Right atrium auricular region (tissue), 2 donors: ENCODE data around the gene WAS. TPM values are rescaled to one million over a fixed set of nuclear protein-coding genes. Genes with fewer than 3 reads are reported as not detected.
"Not testable (repeated sequence)": the region's sequence is repeated elsewhere in the genome, so short reads cannot be mapped to it uniquely, and the experiment has no call there.

ENCODE experiments used
- DNase-seq: peaks from one replicate; pipeline ENCODE4 v3.0.0-alpha.2; 2019; ENCODE audit warnings: low spot score
- H3K27ac ChIP-seq, 2 donors: fragments of 200-600 bp; sonication (generic); 1 replicate in 1 of 2; 2 replicates in 1 of 2; pipeline ENCODE4 v1.5.1; 2016 to 2019
- H3K27me3 ChIP-seq, 2 donors: fragments of 200-600 bp; sonication (generic); one replicate each; pipeline versions ENCODE4 v1.5.1 to v1.6.0; 2017 to 2019
- H3K36me3 ChIP-seq: fragments of 200-600 bp; sonication (generic); one replicate; pipeline ENCODE4 v1.5.1; 2016
- H3K4me1 ChIP-seq, 2 donors: fragments of 200-600 bp; sonication (generic); one replicate each; pipeline versions ENCODE4 v1.5.1 to v1.6.0; 2017 to 2019
- H3K4me3 ChIP-seq, 2 donors: fragments of 200-600 bp; sonication (generic); 1 replicate in 1 of 2; 2 replicates in 1 of 2; pipeline ENCODE4 v1.5.1; 2017 to 2019; ENCODE audit warnings: mild to moderate bottlenecking in 1 of 2, moderate library complexity in 1 of 2
- H3K9me3 ChIP-seq, 2 donors: fragments of 200-600 bp; sonication (generic); one replicate each; pipeline ENCODE4 v1.5.1; 2019
- total RNA-seq, 2 donors: library from RNA; depleted of rRNA; stranded (reverse); fragments of >200 nt; gene quantifications; one replicate each; pipeline ENCODE4 v1.1.0, GENCODE V29; 2016
- TF ChIP-seq, protein P1 (sequence below), 2 donors: fragments of 200-600 bp; sonication (generic); IDR thresholded peaks; one replicate each; pipeline ENCODE4 v1.5.1; 2019; ENCODE audit warnings: antibody characterized with exemption in 2 of 2

The WAS gene
- total RNA-seq = 1 to 10 TPM; 3.0 to 4.5 TPM

DNA sequence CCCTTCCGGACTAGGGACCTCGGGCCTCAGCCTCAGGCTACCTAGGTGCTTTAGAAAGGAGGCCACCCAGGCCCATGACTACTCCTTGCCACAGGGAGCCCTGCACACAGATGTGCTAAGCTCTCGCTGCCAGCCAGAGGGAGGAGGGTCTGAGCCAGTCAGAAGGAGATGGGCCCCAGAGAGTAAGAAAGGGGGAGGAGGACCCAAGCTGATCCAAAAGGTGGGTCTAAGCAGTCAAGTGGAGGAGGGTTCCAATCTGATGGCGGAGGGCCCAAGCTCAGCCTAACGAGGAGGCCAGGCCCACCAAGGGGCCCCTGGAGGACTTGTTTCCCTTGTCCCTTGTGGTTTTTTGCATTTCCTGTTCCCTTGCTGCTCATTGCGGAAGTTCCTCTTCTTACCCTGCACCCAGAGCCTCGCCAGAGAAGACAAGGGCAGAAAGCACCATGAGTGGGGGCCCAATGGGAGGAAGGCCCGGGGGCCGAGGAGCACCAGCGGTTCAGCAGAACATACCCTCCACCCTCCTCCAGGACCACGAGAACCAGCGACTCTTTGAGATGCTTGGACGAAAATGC lies at the start of gene WAS:
Gene WAS (plus strand): TSS at position 389 of the 572 bp plus-strand sequence. CDS start 55 bp downstream, at position 444.
- peak within 1 kb of the TSS in 1 of 2 donors; percentile 5 for H3K27ac ChIP-seq

DNA sequence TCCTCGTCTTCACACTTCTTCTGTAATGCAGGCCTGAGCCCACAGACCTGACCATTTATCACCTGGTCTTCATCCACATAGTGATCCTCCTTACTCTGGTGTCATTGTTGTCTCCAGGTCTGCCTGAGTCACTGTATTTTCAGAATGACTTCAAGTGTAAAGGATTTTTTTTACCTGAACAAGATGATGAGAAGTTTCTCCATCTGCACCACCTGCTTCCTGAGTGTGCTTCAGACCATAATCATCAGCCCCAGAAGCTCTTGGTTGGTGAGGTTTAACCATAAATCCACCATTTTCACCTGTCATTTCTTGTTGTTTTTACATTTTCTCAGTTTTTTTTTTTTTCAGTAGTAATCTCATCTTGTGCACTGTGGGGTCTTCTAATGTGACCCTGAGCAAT lies 47.3 kb upstream of the WAS start:
- Histone ChIP-seq H3K27ac (no peak overlapping the region), H3K4me1 (peaks cover 0 to 4% of the 10 kb centered on the region in 2 donors), H3K9me3 (no peaks in the 10 kb centered on the region), H3K36me3 (no peaks in the 10 kb centered on the region), H3K4me3 (no peak overlapping the region), H3K27me3 (no peaks in the 10 kb centered on the region)
- TF ChIP-seq, protein P1, sequence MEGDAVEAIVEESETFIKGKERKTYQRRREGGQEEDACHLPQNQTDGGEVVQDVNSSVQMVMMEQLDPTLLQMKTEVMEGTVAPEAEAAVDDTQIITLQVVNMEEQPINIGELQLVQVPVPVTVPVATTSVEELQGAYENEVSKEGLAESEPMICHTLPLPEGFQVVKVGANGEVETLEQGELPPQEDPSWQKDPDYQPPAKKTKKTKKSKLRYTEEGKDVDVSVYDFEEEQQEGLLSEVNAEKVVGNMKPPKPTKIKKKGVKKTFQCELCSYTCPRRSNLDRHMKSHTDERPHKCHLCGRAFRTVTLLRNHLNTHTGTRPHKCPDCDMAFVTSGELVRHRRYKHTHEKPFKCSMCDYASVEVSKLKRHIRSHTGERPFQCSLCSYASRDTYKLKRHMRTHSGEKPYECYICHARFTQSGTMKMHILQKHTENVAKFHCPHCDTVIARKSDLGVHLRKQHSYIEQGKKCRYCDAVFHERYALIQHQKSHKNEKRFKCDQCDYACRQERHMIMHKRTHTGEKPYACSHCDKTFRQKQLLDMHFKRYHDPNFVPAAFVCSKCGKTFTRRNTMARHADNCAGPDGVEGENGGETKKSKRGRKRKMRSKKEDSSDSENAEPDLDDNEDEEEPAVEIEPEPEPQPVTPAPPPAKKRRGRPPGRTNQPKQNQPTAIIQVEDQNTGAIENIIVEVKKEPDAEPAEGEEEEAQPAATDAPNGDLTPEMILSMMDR (IDR thresholded peaks at IDR 0.05) = no peak
- DNase-seq = no peak

More for the DNA sequence above, at the start of gene WAS:
- no peaks in the 10 kb centered on the region for H3K36me3 ChIP-seq
- DNase-seq = no peak
- no peaks in the 10 kb centered on the region for H3K9me3 ChIP-seq
- TF ChIP-seq, protein P1 (IDR thresholded peaks at IDR 0.05) = no peak
- no peaks in the 10 kb centered on the region for H3K4me1 ChIP-seq
- peak within 1 kb of the TSS in 1 of 2 donors; percentile 2 for H3K4me3 ChIP-seq
- no peaks in the 10 kb centered on the region for H3K27me3 ChIP-seq

DNA sequence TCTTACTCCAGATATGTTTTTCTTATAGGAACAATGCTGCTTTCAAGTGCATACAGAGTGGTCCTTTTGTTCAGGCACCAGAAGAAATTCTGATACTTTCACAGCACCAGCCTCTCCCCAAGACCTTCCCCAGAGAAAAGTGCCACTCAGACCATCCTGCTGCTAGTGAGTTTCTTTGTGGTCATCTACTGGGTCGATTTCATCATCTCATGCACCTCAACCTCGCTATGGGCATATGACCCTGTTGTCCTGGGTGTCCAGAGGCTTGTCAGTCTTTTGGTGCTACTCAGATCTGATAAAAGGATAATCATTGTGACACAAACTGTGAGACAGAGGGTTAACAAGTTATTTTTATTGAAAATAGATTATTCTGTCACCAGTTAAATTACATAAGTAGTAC lies 46.8 kb upstream of the WAS start:
- H3K4me3 ChIP-seq = no peak overlapping the region
- no peak overlapping the region for H3K27ac ChIP-seq
- no peaks in the 10 kb centered on the region for H3K9me3 ChIP-seq
- H3K36me3 ChIP-seq = no peaks in the 10 kb centered on the region
- TF ChIP-seq, protein P1 (IDR thresholded peaks at IDR 0.05) = no peak
- peaks cover 0 to under 1% of the 10 kb centered on the region in 2 donors for H3K4me1 ChIP-seq
- DNase-seq = no peak
- H3K27me3 ChIP-seq = no peaks in the 10 kb centered on the region

DNA sequence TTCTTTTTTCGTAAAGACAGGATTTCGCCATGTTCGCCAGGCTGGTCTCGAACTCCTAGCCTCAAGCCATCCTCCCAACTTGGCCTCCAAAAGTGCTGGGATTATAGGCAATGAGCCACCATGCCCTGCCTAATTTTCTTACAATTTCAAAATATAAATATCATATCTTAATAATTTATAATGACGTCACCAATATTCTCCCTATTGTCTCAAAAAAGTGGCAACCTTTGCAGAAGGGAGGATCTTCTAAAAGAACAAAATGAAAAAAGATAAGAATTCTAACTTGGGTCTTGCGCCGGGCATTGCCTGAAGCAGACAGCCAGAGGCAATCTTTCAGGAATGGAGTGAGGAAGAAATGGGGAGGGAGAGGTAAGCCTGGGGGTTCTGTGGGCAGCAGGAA lies 37.9 kb upstream of the WAS start:
- no peak for DNase-seq
- Histone ChIP-seq H3K4me1 (no peaks in the 10 kb centered on the region), H3K27ac (no peak overlapping the region), H3K9me3 (no peaks in the 10 kb centered on the region), H3K4me3 (no peak overlapping the region), H3K36me3 (no peaks in the 10 kb centered on the region), H3K27me3 (no peaks in the 10 kb centered on the region)
- TF ChIP-seq, protein P1 (IDR thresholded peaks at IDR 0.05) = no peak

DNA sequence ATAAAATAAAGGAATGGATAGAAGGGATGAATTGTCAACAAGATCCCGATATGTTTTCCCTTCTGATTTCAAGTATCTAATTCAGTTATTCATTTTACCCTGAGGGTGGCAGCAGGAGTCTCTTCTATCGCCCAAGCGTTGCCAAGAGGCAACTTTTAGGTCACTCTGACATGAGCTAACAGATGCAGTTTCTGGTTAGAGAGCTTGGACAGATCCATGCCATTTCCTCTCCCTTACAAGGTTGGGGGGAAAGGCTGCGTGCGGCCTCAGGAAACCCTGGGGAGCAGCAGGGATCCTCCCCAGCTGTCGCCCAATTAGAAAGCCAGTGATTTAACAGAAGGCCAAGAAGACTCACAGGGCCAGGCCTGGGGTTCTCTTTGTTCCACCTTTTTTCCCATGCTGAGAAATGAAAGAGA lies 35.3 kb upstream of the WAS start:
- peak; percentile 59 for DNase-seq
- Histone ChIP-seq H3K27me3 (no peaks in the 10 kb centered on the region), H3K27ac (no peak overlapping the region), H3K36me3 (no peaks in the 10 kb centered on the region), H3K4me3 (no peak overlapping the region), H3K9me3 (no peaks in the 10 kb centered on the region), H3K4me1 (no peaks in the 10 kb centered on the region)
- TF ChIP-seq, protein P1 (IDR thresholded peaks at IDR 0.05) = peak in 1 of 2 donors; percentile 51

DNA sequence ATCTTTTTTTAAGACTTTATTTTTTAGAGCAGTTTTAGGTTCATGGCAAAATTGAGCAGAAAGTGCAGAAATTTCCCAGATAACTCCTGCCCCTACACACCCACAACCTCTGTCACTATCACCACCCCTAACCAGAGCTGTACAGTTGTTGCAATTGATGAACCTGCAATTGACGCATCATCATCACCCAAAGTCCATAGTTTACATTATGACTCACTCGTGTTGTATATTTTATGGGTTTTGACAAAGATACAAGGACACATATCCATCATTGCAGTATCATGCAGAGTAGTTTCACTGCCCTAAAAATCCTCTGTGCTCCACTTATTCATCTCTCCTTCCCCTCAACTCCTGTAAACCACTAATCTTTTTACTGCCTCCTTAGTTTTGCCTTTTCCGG lies 34.5 kb upstream of the WAS start:
- H3K4me1 ChIP-seq = no peaks in the 10 kb centered on the region
- no peak overlapping the region for H3K27ac ChIP-seq
- TF ChIP-seq, protein P1 (IDR thresholded peaks at IDR 0.05) = no peak
- no peaks in the 10 kb centered on the region for H3K9me3 ChIP-seq
- no peak overlapping the region for H3K4me3 ChIP-seq
- no peaks in the 10 kb centered on the region for H3K27me3 ChIP-seq
- no peaks in the 10 kb centered on the region for H3K36me3 ChIP-seq
- no peak for DNase-seq

DNA sequence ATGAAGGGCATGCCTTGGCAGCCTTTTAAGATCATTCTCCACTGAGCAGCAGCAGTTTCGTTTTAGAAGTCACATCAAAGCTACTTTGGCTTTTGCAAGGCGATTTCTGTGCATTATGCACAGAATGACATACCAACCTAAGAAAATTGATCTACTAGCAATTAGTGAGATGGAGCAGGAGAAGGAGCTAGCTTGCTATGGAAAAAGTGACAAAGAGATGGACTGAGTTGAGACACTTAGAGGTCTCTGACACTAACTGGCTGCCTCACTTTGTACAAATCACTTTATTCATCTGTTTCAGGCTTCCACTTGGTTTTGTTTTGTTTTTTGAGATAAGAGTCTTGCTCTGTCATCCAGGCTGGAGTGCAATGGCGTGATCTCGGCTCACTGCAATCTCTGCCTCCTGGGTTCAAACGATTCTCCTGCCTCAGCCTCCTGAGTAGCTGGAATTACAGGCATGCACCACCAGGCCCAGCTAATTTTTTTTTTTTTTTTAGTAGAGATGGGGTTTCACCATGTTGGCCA lies 31.5 kb upstream of the WAS start:
- not testable (repeated sequence) for H3K9me3 ChIP-seq, DNase-seq, H3K4me3 ChIP-seq, H3K4me1 ChIP-seq, H3K27me3 ChIP-seq, H3K27ac ChIP-seq, H3K36me3 ChIP-seq

DNA sequence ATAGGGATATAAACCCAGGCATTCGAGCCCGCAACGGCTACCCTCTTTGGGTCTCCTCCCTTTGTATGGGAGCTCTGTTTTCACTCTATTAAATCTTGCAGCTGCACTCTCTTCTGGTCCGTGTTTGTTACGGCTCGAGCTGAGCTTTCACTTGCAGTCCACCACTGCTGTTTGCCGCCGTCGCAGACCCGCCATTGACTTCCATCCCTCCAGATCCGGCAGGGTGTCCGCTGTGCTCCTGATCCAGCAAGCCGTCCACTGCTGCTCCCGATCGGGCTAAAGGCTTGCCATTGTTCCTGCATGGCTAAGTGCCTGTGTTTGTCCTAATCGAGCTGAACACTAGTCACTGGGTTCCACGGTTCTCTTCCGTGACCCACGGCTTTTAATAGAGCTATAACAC lies 28.9 kb upstream of the WAS start:
- not testable (repeated sequence) for H3K36me3 ChIP-seq, H3K27me3 ChIP-seq, H3K4me3 ChIP-seq, H3K4me1 ChIP-seq, H3K9me3 ChIP-seq, H3K27ac ChIP-seq, DNase-seq

DNA sequence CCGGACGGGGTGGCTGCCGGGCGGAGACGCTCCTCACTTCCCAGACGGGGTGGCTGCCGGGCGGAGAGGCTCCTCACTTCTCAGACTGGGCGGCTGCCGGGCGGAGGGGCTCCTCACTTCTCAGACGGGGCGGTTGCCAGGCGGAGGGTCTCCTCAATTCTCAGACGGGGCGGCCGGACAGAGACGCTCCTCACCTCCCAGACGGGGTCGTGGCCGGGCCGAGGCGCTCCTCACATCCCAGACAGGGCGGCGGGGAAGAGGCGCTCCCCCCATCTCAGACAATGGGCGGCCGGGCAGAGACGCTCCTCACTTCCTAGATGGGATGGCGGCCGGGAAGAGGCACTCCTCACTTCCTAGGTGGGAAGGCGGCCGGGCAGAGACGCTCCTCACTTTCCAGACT lies 23.9 kb upstream of the WAS start:
- not testable (repeated sequence) for DNase-seq, H3K27me3 ChIP-seq, H3K36me3 ChIP-seq, H3K4me3 ChIP-seq, H3K27ac ChIP-seq, H3K4me1 ChIP-seq, H3K9me3 ChIP-seq
